Adipocyte (in vitro differentiated cells): ENCODE measurements around the gene FRS3.
A peak's percentile ranks its signal among the peaks of the same experiment; 100 is the strongest.

Experiments
- DNase-seq: peaks from one replicate; pipeline ENCODE4 v3.0.0-alpha.2; 2015; ENCODE audit warnings: low read depth
- H3K27me3 ChIP-seq: replicated peaks from 2 replicates; pipeline ENCODE4 v1.7.0; 2013; ENCODE audit warnings: mild to moderate bottlenecking, low read length, moderate library complexity; ENCODE audit not compliant: control insufficient read depth, insufficient read depth
- H3K36me3 ChIP-seq: 2 replicates; pipeline ENCODE4 v1.7.0; 2013; ENCODE audit warnings: low read length, mild to moderate bottlenecking, moderate library complexity; ENCODE audit not compliant: control insufficient read depth, insufficient read depth, severe bottlenecking
- H3K4me1 ChIP-seq: 2 replicates; pipeline ENCODE4 v1.7.0; 2013; ENCODE audit warnings: mild to moderate bottlenecking, low read length, moderate library complexity; ENCODE audit not compliant: control insufficient read depth, insufficient read depth
- H3K4me3 ChIP-seq: 2 replicates; pipeline ENCODE4 v1.7.0; 2013; ENCODE audit warnings: mild to moderate bottlenecking, low read length, moderate library complexity
- H3K9ac ChIP-seq: 2 replicates; pipeline ENCODE4 v1.7.0; 2013; ENCODE audit warnings: mild to moderate bottlenecking, low read length, moderate library complexity
- H3K9me3 ChIP-seq: 2 replicates; pipeline ENCODE4 v1.7.0; 2013; ENCODE audit warnings: mild to moderate bottlenecking, low read length, moderate library complexity; ENCODE audit not compliant: control insufficient read depth

Gene FRS3

GRCh38 chr6:41763470-41763869 is 16.2 kb downstream of the FRS3 start:
- no peaks in the 10 kb centered on the region for H3K36me3 ChIP-seq
- H3K9ac ChIP-seq, result no peak overlapping the region
- no peak for DNase-seq
- no peak overlapping the region for H3K4me3 ChIP-seq
- peaks cover 17% of the 10 kb centered on the region for H3K27me3 ChIP-seq
- H3K4me1 ChIP-seq, result peaks cover 15% of the 10 kb centered on the region
- H3K9me3 ChIP-seq, result no peaks in the 10 kb centered on the region

- Histone ChIP-seq H3K9ac (no peak overlapping the region), H3K36me3 (no peaks in the 10 kb centered on the region), H3K9me3 (no peaks in the 10 kb centered on the region), H3K4me3 (no peak overlapping the region), H3K4me1 (no peaks in the 10 kb centered on the region), H3K27me3 (peaks cover 28% of the 10 kb centered on the region)
- no peak for DNase-seq
These were observed 19.7 kb downstream of the FRS3 start for GRCh38 chr6:41759905-41760579.

GRCh38 chr6:41759106-41759904 is 20.4 kb downstream of the FRS3 start:
- Histone ChIP-seq H3K36me3 (no peaks in the 10 kb centered on the region), H3K9ac (no peak overlapping the region), H3K9me3 (no peaks in the 10 kb centered on the region), H3K4me3 (no peak overlapping the region), H3K4me1 (no peaks in the 10 kb centered on the region), H3K27me3 (peaks cover 28% of the 10 kb centered on the region)
- DNase-seq, result no peak

GRCh38 chr6:41758641-41759035 is 21.1 kb downstream of the FRS3 start:
- no peaks in the 10 kb centered on the region for H3K36me3 ChIP-seq
- no peaks in the 10 kb centered on the region for H3K4me1 ChIP-seq
- H3K9me3 ChIP-seq, result no peaks in the 10 kb centered on the region
- no peak overlapping the region for H3K4me3 ChIP-seq
- H3K9ac ChIP-seq, result no peak overlapping the region
- DNase-seq, result no peak
- H3K27me3 ChIP-seq, result peaks cover 34% of the 10 kb centered on the region

- Histone ChIP-seq H3K27me3 (peaks cover 37% of the 10 kb centered on the region), H3K4me3 (no peak overlapping the region), H3K9me3 (no peaks in the 10 kb centered on the region), H3K36me3 (no peaks in the 10 kb centered on the region), H3K4me1 (no peaks in the 10 kb centered on the region), H3K9ac (no peak overlapping the region)
- DNase-seq, result peak; percentile 12
These were observed 21.6 kb downstream of the FRS3 start for GRCh38 chr6:41757931-41758640.

GRCh38 chr6:41757271-41757670 is 22.4 kb downstream of the FRS3 start:
- H3K27me3 ChIP-seq, result peaks cover 37% of the 10 kb centered on the region
- no peaks in the 10 kb centered on the region for H3K9me3 ChIP-seq
- H3K4me1 ChIP-seq, result no peaks in the 10 kb centered on the region
- H3K9ac ChIP-seq, result no peak overlapping the region
- no peak overlapping the region for H3K4me3 ChIP-seq
- H3K36me3 ChIP-seq, result no peaks in the 10 kb centered on the region
- DNase-seq, result no peak

- no peak for DNase-seq
- H3K9ac ChIP-seq, result no peak overlapping the region
These were observed 23.3 kb downstream of the FRS3 start for GRCh38 chr6:41756354-41756753.

GRCh38 chr6:41755895-41756294 is 23.8 kb downstream of the FRS3 start:
- DNase-seq, result no peak
- Histone ChIP-seq H3K4me3 (no peak overlapping the region), H3K27me3 (peaks cover 37% of the 10 kb centered on the region), H3K9me3 (no peaks in the 10 kb centered on the region), H3K4me1 (no peaks in the 10 kb centered on the region), H3K36me3 (no peaks in the 10 kb centered on the region), H3K9ac (no peak overlapping the region)

More at GRCh38 chr6:41756354-41756753, 23.3 kb downstream of the FRS3 start:
- no peaks in the 10 kb centered on the region for H3K4me1 ChIP-seq
- no peaks in the 10 kb centered on the region for H3K36me3 ChIP-seq
- peaks cover 37% of the 10 kb centered on the region for H3K27me3 ChIP-seq
- no peaks in the 10 kb centered on the region for H3K9me3 ChIP-seq
- H3K4me3 ChIP-seq, result no peak overlapping the region

GRCh38 chr6:41750374-41750773 is 29.3 kb downstream of the FRS3 start:
- Histone ChIP-seq H3K27me3 (peaks cover 27% of the 10 kb centered on the region), H3K9me3 (no peaks in the 10 kb centered on the region), H3K4me3 (no peak overlapping the region), H3K9ac (no peak overlapping the region), H3K36me3 (no peaks in the 10 kb centered on the region), H3K4me1 (no peaks in the 10 kb centered on the region)
- DNase-seq, result no peak

- no peak overlapping the region for H3K4me3 ChIP-seq
These were observed 31.2 kb downstream of the FRS3 start for GRCh38 chr6:41748542-41748941.

GRCh38 chr6:41748102-41748477 is 31.6 kb downstream of the FRS3 start:
- DNase-seq, result no peak
- Histone ChIP-seq H3K9me3 (no peaks in the 10 kb centered on the region), H3K4me3 (no peak overlapping the region), H3K27me3 (peaks cover 17% of the 10 kb centered on the region), H3K4me1 (no peaks in the 10 kb centered on the region), H3K9ac (no peak overlapping the region), H3K36me3 (no peaks in the 10 kb centered on the region)

More at GRCh38 chr6:41748542-41748941, 31.2 kb downstream of the FRS3 start:
- H3K9ac ChIP-seq, result no peak overlapping the region
- no peaks in the 10 kb centered on the region for H3K9me3 ChIP-seq
- H3K36me3 ChIP-seq, result no peaks in the 10 kb centered on the region
- DNase-seq, result no peak
- H3K4me1 ChIP-seq, result no peaks in the 10 kb centered on the region
- H3K27me3 ChIP-seq, result peaks cover 20% of the 10 kb centered on the region
